Esophagus (tissue), 2 donors: ENCODE data around the gene C1orf21. TPM values are rescaled to one million over a fixed set of nuclear protein-coding genes. Genes with fewer than 3 reads are reported as not detected.
A peak's percentile ranks its signal among the peaks of the same experiment; 100 is the strongest.

Experiments
- H3K27ac ChIP-seq, 2 donors: one replicate each; pipeline ENCODE4 v1.5.1; 2013; ENCODE audit warnings: low read depth in 2 of 2, mild to moderate bottlenecking in 2 of 2, inconsistent platforms in 1 of 2, low read length in 1 of 2, moderate library complexity in 1 of 2
- H3K27me3 ChIP-seq, 2 donors: one replicate each; pipeline ENCODE4 v1.6.1; 2013; ENCODE audit warnings: low read length in 2 of 2, control low read depth in 1 of 2, mild to moderate bottlenecking in 1 of 2; ENCODE audit not compliant: insufficient read depth in 2 of 2, control insufficient read depth in 1 of 2
- H3K36me3 ChIP-seq, 2 donors: one replicate each; pipeline ENCODE4 v1.6.1; 2013; ENCODE audit warnings: low read length in 1 of 2; ENCODE audit not compliant: control insufficient read depth in 2 of 2, insufficient read depth in 2 of 2
- H3K4me1 ChIP-seq, 2 donors: one replicate each; pipeline ENCODE4 v1.6.1; 2013; ENCODE audit warnings: low read length in 1 of 2; ENCODE audit not compliant: control insufficient read depth in 2 of 2, insufficient read depth in 2 of 2
- H3K4me3 ChIP-seq, 2 donors: one replicate each; pipeline ENCODE4 v1.5.1; 2013; ENCODE audit warnings: low read length in 2 of 2, mild to moderate bottlenecking in 2 of 2, low read depth in 1 of 2, moderate library complexity in 1 of 2
- H3K9me3 ChIP-seq, 2 donors: one replicate each; pipeline ENCODE4 v1.6.1; 2013; ENCODE audit warnings: mild to moderate bottlenecking in 2 of 2, low read depth in 1 of 2, low read length in 1 of 2, moderate library complexity in 1 of 2; ENCODE audit not compliant: control insufficient read depth in 2 of 2, insufficient read depth in 1 of 2
- WGBS, 2 donors: extraction: QIAGEN DNeasy Blood & Tissue Kit; methylation state at CpG; one replicate each; pipeline ENCODE4 v1.1.7; 2013; 5-methylcytosine and 5-hydroxymethylcytosine counted together
- polyA plus RNA-seq, 2 donors: library from polyadenylated mRNA; stranded (reverse); fragments of 200-250 nt; gene quantifications; one replicate each; pipeline ENCODE4 v1.2.3, GENCODE V29; 2013
- donor health status: healthy with polysubstance abuse.
- donor health status: Bipolar disorder and iron deficiency.

The C1orf21 gene
- polyA plus RNA-seq, 2 donors, result 26.8 to 29.7 TPM

- no peaks in the 10 kb centered on the region for H3K27me3 ChIP-seq
- H3K36me3 ChIP-seq, result no peaks in the 10 kb centered on the region
- no peak overlapping the region for H3K4me3 ChIP-seq
- 71 to 76% methylated on average over 3 of the region's 3 CpGs for WGBS, 2 donors
- no peaks in the 10 kb centered on the region for H3K9me3 ChIP-seq
- H3K4me1 ChIP-seq, result peaks cover 6 to 9% of the 10 kb centered on the region in 2 donors
- H3K27ac ChIP-seq, result no peak overlapping the region
Observed at GRCh38 chr1:184627007-184627341, 240.1 kb downstream of the C1orf21 start.

- no peaks in the 10 kb centered on the region for H3K36me3 ChIP-seq
- no peaks in the 10 kb centered on the region for H3K27me3 ChIP-seq
- H3K9me3 ChIP-seq, result no peaks in the 10 kb centered on the region
- peak overlapping the region; percentile 53 to 58 for H3K27ac ChIP-seq
- no peak overlapping the region for H3K4me3 ChIP-seq
- 86 to 90% methylated on average over 4 of the region's 4 CpGs for WGBS, 2 donors
- peaks cover 6 to 16% of the 10 kb centered on the region in 2 donors for H3K4me1 ChIP-seq
Observed at GRCh38 chr1:184629266-184629665, 242.4 kb downstream of the C1orf21 start.

- WGBS, 2 donors, result 77 to 80% methylated on average over 5 of the region's 5 CpGs
- H3K9me3 ChIP-seq, result no peaks in the 10 kb centered on the region
- peaks cover 8 to 24% of the 10 kb centered on the region in 2 donors for H3K4me1 ChIP-seq
- H3K27me3 ChIP-seq, result no peaks in the 10 kb centered on the region
- no peaks in the 10 kb centered on the region for H3K36me3 ChIP-seq
- no peak overlapping the region for H3K4me3 ChIP-seq
- peak overlapping the region; percentile 53 to 61 for H3K27ac ChIP-seq
Observed at GRCh38 chr1:184630679-184631060, 243.8 kb downstream of the C1orf21 start.

GRCh38 chr1:184632415-184633175 is 245.8 kb downstream of the C1orf21 start:
- Histone ChIP-seq H3K27me3 (no peaks in the 10 kb centered on the region), H3K4me1 (peaks cover 3 to 24% of the 10 kb centered on the region in 2 donors), H3K27ac (no peak overlapping the region), H3K9me3 (no peaks in the 10 kb centered on the region), H3K4me3 (no peak overlapping the region), H3K36me3 (no peaks in the 10 kb centered on the region)
- WGBS, 2 donors, result 80 to 81% methylated on average over 8 of the region's 8 CpGs

- 69 to 74% methylated on average over 4 of the region's 4 CpGs for WGBS, 2 donors
- Histone ChIP-seq H3K4me1 (peaks cover 3 to 24% of the 10 kb centered on the region in 2 donors), H3K27me3 (no peaks in the 10 kb centered on the region), H3K4me3 (no peak overlapping the region), H3K9me3 (no peaks in the 10 kb centered on the region), H3K36me3 (no peaks in the 10 kb centered on the region), H3K27ac (no peak overlapping the region)
Observed at GRCh38 chr1:184633785-184634184, 247.0 kb downstream of the C1orf21 start.

- Histone ChIP-seq H3K36me3 (no peaks in the 10 kb centered on the region), H3K4me3 (no peak overlapping the region), H3K9me3 (no peaks in the 10 kb centered on the region), H3K27me3 (no peaks in the 10 kb centered on the region), H3K27ac (no peak overlapping the region), H3K4me1 (peaks cover 3 to 24% of the 10 kb centered on the region in 2 donors)
- WGBS, 2 donors, result 34 to 45% methylated on average over 1 of the region's 1 CpG
Observed at GRCh38 chr1:184634296-184634695, 247.5 kb downstream of the C1orf21 start.

GRCh38 chr1:184635347-184635979 is 248.6 kb downstream of the C1orf21 start:
- WGBS, 2 donors, result 62 to 70% methylated on average over 6 of the region's 6 CpGs

GRCh38 chr1:184635980-184636431 is 249.2 kb downstream of the C1orf21 start:
- Histone ChIP-seq H3K27ac (no peak overlapping the region), H3K4me1 (peaks cover 3 to 20% of the 10 kb centered on the region in 2 donors)
- WGBS, 2 donors, result 76 to 83% methylated on average over 6 of the region's 6 CpGs

More at GRCh38 chr1:184635347-184635979, 248.6 kb downstream of the C1orf21 start:
- H3K9me3 ChIP-seq, result no peaks in the 10 kb centered on the region
- H3K27ac ChIP-seq, result peak overlapping the region in 1 of 2 donors; percentile 16
- H3K36me3 ChIP-seq, result no peaks in the 10 kb centered on the region
- no peaks in the 10 kb centered on the region for H3K27me3 ChIP-seq
- peaks cover 3 to 21% of the 10 kb centered on the region in 2 donors for H3K4me1 ChIP-seq
- no peak overlapping the region for H3K4me3 ChIP-seq

GRCh38 chr1:184637664-184638240 is 250.9 kb downstream of the C1orf21 start:
- no peak overlapping the region for H3K27ac ChIP-seq
- no peaks in the 10 kb centered on the region for H3K9me3 ChIP-seq
- no peak overlapping the region for H3K4me3 ChIP-seq
- no peaks in the 10 kb centered on the region for H3K27me3 ChIP-seq
- 92 to 97% methylated on average over 2 of the region's 2 CpGs for WGBS, 2 donors
- H3K4me1 ChIP-seq, result peaks cover 3 to 19% of the 10 kb centered on the region in 2 donors
- no peaks in the 10 kb centered on the region for H3K36me3 ChIP-seq

More at GRCh38 chr1:184635980-184636431, 249.2 kb downstream of the C1orf21 start:
- Histone ChIP-seq H3K27me3 (no peaks in the 10 kb centered on the region), H3K36me3 (no peaks in the 10 kb centered on the region), H3K4me3 (no peak overlapping the region), H3K9me3 (no peaks in the 10 kb centered on the region)
